GM18507 (cell line): ENCODE measurements around the gene MON2.
"Not testable (repeated sequence)": the region's sequence is repeated elsewhere in the genome, so short reads cannot be mapped to it uniquely, and the experiment has no call there.

Experiments used
- DNase-seq: peaks from one replicate; pipeline ENCODE4 v3.0.0; 2011; ENCODE audit warnings: low read depth; ENCODE audit not compliant: insufficient read length; ENCODE audit errors: extremely low spot score
- FAIRE-seq: peaks from 2 replicates; lab custom pipeline; 2011; peaks lifted over from hg19 to GRCh38; lab: Jason Lieb, UNC

The MON2 gene

DNA sequence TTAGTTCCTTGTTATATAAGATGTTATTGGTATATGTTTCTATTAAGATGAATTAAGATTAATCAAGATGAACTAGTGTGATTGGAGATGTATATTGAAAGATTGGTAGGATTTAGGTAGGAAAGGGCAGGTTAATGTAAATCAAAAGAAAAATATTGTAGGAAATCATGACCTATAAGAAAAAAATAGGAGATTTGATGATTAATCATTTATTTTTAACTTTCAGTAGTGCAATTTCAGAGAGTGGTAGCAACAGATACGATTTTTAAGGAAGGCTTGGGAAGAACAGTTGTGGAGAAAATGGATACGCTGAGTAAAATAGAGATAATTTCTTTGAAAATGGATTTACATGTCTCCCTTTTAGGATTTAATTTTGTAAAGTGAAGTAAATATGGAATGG, 73.7 kb downstream of the MON2 start:
- FAIRE-seq (no peak), DNase-seq (no peak)

GRCh38 chr12:62542814-62543213, 76.2 kb downstream of the MON2 start:
- FAIRE-seq (no peak), DNase-seq (no peak)

- FAIRE-seq: no peak
- no peak for DNase-seq
Measured at GRCh38 chr12:62543324-62543723, 76.7 kb downstream of the MON2 start.

GRCh38 chr12:62543741-62544140, 77.1 kb downstream of the MON2 start:
- DNase-seq (no peak), FAIRE-seq (no peak)

- FAIRE-seq (no peak), DNase-seq (no peak)
Measured at GRCh38 chr12:62552906-62553556, 86.4 kb downstream of the MON2 start.

GRCh38 chr12:62559366-62559765, 92.7 kb downstream of the MON2 start:
- DNase-seq, FAIRE-seq: not testable (repeated sequence)

GRCh38 chr12:62562846-62563245, 96.2 kb downstream of the MON2 start:
- no peak for DNase-seq
- FAIRE-seq: no peak

- DNase-seq (no peak), FAIRE-seq (peak; percentile 46)
Measured at GRCh38 chr12:62575036-62575435, 108.4 kb downstream of the MON2 start.

DNA sequence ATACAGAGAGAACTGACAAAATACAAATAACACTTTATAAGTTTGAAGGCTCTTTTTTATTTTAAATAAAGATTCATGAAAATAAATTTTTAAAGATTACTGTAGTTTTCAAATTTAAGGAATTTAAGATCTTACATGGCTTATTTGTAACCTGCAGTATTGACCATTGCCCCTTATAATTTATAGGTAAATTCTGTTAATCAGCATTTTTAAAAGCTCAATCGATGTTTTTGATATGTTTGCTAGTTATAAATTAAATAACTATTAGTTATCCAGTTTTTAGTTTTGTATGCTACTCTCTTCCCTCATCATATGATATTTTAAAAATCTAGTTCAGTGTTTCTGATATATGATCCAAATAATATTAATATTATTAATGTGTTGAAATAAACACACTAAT, 109.9 kb downstream of the MON2 start:
- DNase-seq (no peak), FAIRE-seq (no peak)

- FAIRE-seq (no peak), DNase-seq (no peak)
Measured at GRCh38 chr12:62578726-62579125, 112.1 kb downstream of the MON2 start.

GRCh38 chr12:62581288-62582064, 114.8 kb downstream of the MON2 start:
- peak; percentile 46 for FAIRE-seq
- DNase-seq: no peak

- DNase-seq (no peak), FAIRE-seq (no peak)
Measured at GRCh38 chr12:62582065-62582366, 115.4 kb downstream of the MON2 start.

DNA sequence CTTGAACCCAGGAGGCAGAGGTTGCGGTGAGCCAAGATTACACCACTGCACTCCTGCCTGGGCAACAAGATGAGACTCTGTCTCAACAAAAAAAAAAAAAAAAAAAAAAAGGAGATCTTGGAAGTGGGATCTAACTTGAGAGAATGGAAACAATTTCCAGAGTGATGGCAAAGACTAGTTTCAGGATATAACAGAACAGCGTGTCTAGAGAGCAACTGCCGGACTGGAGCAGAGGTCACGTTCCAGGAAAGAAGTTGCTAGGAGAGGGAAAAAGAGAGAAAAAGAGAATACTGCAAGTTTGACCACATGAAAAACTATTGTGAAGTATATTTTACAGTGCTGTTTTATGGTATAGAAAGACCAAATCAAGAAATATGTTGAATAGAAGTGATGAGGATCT, 118.0 kb downstream of the MON2 start:
- no peak for DNase-seq
- no peak for FAIRE-seq

DNA sequence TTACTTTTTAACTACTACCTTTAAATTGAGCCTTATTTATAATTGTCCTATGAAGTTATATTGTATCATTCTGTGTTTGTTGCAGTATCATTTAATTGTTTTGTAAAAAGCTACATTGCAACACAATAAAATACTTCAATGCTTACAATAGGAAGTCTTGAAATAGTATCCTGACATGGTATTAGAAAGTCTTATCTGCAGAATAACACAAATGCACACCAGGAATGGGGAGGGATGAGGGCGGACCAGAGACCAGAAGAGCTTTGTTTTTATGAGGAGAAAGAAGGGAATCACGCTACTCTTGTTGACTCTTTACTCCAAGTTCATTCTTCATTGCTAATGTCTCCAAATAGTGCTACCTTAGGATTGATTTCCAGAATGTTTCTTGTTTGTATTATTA, 120.2 kb downstream of the MON2 start:
- FAIRE-seq (no peak), DNase-seq (no peak)

DNA sequence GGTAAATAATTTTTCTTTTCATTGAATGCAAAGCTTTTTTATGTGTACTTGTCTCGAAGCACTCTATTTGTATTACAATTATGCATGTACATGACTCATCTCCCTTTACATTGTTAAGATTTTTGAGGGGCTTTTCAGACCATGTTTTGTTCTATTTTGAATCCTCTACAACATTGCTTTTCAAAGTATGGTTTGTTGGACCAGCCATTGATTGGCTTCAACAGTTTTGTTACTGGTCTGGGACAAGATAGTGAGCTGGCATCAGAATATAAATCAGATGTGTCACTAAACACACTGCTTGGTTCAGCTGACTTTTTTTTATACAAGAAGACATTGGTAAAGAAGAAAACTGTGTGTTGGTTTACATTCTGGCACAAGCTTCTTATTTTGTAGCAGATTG, 122.3 kb downstream of the MON2 start:
- DNase-seq: no peak
- no peak for FAIRE-seq

DNA sequence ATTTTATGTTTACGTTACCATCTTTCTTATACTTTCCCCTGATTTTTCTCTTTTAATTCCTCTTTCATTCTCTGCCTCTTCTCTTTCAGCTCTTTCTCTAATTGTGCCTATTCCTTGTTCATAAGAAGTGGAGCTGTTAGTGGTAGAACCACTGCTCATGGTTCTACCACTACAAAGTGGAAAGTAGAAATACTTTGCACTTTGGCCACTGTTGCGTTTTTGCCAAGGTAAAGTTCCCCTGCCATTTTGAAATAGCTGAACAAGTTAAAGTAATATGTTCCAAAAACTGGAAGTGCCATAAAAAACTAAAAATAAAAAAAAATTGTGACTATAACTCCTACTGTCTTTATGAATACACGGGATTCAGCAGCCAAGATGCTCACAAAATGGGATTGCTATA, 130.6 kb downstream of the MON2 start:
- DNase-seq (no peak), FAIRE-seq (no peak)

- DNase-seq (no peak), FAIRE-seq (no peak)
Measured at GRCh38 chr12:62598846-62599245, 132.2 kb downstream of the MON2 start.

GRCh38 chr12:62599854-62600437, 133.3 kb downstream of the MON2 start:
- FAIRE-seq (no peak), DNase-seq (no peak)

DNA sequence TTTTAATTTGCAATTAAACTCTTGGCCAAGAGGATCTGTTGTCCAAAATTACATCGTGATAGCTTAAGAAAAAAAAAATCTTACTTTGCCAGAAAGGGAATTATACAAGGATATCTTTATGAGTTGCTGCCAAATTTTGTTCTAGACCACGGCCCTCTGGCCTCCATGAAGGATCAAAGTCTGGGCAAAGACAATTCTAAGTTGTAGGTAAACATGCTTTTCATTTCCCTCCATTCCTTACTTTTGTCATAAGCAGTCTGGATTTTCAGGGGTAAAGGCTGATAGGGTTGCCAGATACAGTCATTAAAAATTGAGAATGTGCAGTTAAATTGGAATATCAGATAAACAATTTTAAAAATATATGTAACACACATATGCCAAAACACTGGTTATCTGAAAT, 135.1 kb downstream of the MON2 start:
- DNase-seq (no peak), FAIRE-seq (no peak)

DNA sequence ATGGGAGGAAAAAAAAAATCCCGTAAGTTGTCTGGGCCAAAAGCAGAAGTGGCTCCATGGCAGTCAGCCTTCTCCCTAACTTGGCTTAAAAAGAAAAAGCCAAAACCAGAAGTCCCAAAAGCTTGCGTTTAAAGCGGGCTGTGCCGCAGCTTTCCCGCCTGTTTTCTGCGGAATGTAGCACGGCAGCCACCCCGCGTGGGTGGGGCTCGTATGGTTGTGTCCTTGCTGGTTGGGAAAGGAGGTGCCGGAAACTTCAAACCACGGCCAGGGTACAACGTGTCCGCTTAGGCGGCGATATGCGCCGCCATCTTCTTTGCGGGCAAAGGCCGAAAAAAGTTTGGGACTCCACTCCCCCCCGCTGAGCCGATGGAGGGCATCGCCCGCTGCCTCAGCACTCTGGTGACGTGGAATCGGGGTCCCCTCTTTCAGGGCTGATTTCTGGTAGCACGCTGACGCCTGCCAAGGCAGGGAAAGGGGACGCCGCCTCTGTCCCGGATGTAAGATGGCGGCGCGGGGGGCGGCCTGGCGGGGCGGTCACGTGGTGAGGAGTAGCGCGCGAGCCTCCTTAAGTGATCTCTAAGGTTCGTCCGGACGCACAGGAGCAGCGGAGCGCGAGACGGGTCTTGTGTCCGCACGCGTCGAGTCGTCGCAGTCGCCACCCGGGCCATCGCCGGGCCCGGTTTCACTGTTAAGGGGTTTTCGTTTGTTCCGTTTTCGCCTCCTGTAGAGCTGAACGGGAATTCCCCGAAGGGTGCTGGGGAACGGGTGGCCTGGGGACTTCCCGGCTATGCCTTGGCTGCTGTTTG, 135.8 kb downstream of the MON2 start:
- DNase-seq (peak; percentile 62), FAIRE-seq (peak; percentile 84)
